Type B pancreatic cell (in vitro differentiated cells): Measurements from ENCODE around the gene DNER. TPM values are rescaled to one million over a fixed set of nuclear protein-coding genes. Genes with fewer than 3 reads are reported as not detected.
"Not testable (repeated sequence)": the region's sequence is repeated elsewhere in the genome, so short reads cannot be mapped to it uniquely, and the experiment has no call there.

Source experiments
- DNase-seq: peaks from one replicate; pipeline ENCODE4 v3.0.0; 2021; ENCODE audit warnings: mixed read lengths; ENCODE audit not compliant: unreplicated experiment; ENCODE audit errors: extremely low spot score
- H3K27ac Mint-ChIP-seq: 2 replicates; pipeline ENCODE4 v1.8.0; 2021; ENCODE audit warnings: mild to moderate bottlenecking, mixed read lengths
- H3K27me3 Mint-ChIP-seq: 2 replicates; pipeline ENCODE4 v1.8.0; 2021; ENCODE audit warnings: mixed read lengths
- H3K36me3 Mint-ChIP-seq: 2 replicates; pipeline ENCODE4 v1.8.0; 2021; ENCODE audit warnings: mixed read lengths
- H3K4me1 Mint-ChIP-seq: one replicate; pipeline ENCODE4 v1.8.0; 2021; ENCODE audit warnings: mixed read lengths; ENCODE audit not compliant: unreplicated experiment
- H3K4me3 Mint-ChIP-seq: 2 replicates; pipeline ENCODE4 v1.8.0; 2021; ENCODE audit warnings: mild to moderate bottlenecking, mixed read lengths
- H3K9me3 Mint-ChIP-seq: 2 replicates; pipeline ENCODE4 v1.8.0; 2021; ENCODE audit warnings: mixed read lengths
- CTCF ChIP-seq: fragments of 200-600 bp; sonication (generic); conservative IDR thresholded peaks from 2 replicates; pipeline ENCODE4 v1.5.0; 2021; ENCODE audit warnings: antibody characterized with exemption, mild to moderate bottlenecking
- total RNA-seq: library from RNA; stranded (reverse); gene quantifications from 2 replicates; pipeline ENCODE4 v1.2.1, GENCODE V29; 2021; ENCODE audit warnings: low replicate concordance

Gene DNER
- total RNA-seq, 1 donor from 2014 or later, result 15.9 TPM

DNA sequence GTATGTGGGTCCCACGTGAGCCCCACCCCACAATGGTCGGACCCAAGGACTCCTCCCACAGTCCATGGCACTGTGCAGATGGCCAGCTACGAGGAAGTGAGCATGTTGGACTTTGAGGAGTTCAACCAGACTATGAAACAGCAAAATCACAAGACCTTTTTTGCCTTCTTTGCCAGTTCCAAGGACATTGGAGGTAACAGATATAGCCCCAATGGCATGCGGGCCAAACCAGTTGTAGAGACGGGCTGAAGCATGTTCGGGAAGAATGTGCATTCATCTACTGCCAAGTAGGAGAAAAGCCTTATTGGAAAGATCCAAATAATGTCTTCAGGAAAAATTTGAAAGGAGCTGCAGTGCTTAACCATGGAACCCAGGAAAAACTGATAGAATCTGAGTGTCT, 12.6 kb downstream of the DNER start:
- no peak overlapping the region for H3K4me3 Mint-ChIP-seq
- TF ChIP-seq CTCF, result no peak
- H3K27ac Mint-ChIP-seq, result no peak overlapping the region
- H3K27me3 Mint-ChIP-seq, result peaks cover 22% of the 10 kb centered on the region
- no peak for DNase-seq
- no peaks in the 10 kb centered on the region for H3K9me3 Mint-ChIP-seq
- no peaks in the 10 kb centered on the region for H3K4me1 Mint-ChIP-seq
- H3K36me3 Mint-ChIP-seq, result no peaks in the 10 kb centered on the region

DNA sequence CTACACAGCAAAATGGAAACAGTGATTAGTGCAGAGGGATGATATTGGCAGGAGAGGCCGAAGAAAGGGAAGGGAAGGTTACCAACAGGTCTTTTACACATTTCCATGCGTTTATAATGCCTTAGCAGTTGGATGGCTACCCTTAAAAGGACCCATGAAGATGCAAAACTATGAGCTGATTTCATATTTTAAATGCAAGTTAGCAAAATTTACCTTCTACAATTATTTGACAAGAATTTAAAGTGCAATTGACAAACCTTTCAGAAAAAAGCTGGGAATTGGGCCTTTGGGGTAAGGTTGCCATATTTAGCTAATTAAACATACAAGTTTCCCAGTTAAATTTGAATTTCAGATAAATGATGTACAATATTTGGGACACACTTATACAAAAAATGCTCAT, 13.3 kb downstream of the DNER start:
- DNase-seq, result no peak
- Mint-ChIP-seq H3K36me3 (no peaks in the 10 kb centered on the region), H3K27ac (no peak overlapping the region), H3K4me3 (no peak overlapping the region), H3K9me3 (no peaks in the 10 kb centered on the region), H3K4me1 (no peaks in the 10 kb centered on the region), H3K27me3 (peaks cover 21% of the 10 kb centered on the region)
- no peak for TF ChIP-seq CTCF

- H3K9me3 Mint-ChIP-seq, result no peaks in the 10 kb centered on the region
- H3K27ac Mint-ChIP-seq, result no peak overlapping the region
- no peak for TF ChIP-seq CTCF
- H3K36me3 Mint-ChIP-seq, result no peaks in the 10 kb centered on the region
- H3K4me1 Mint-ChIP-seq, result no peaks in the 10 kb centered on the region
- no peak for DNase-seq
- H3K4me3 Mint-ChIP-seq, result no peak overlapping the region
- H3K27me3 Mint-ChIP-seq, result no peaks in the 10 kb centered on the region
Observed at GRCh38 chr2:229695961-229696360, 18.4 kb downstream of the DNER start.

DNA sequence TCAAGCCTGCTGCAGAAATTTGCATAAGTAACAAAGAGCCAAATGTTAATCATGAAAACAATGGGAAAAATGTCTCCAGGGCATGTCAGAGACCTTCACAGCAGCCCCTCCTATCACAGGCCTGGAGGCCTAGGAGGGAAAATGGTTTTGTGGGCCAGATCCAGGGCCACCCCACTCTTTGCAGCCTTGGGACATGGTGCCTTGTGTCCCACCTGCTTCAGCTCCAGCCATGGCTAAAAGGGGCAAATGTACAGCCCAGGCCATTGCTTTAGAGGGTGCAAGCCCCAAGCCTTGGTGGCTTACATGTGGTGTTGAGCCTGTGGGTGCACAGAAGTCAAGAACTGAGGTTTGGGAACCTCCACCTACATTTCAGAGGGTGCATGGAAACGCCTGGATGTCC, 20.5 kb downstream of the DNER start:
- H3K4me3 Mint-ChIP-seq, DNase-seq, H3K4me1 Mint-ChIP-seq, H3K9me3 Mint-ChIP-seq, H3K27ac Mint-ChIP-seq, H3K36me3 Mint-ChIP-seq, H3K27me3 Mint-ChIP-seq: not testable (repeated sequence)

DNA sequence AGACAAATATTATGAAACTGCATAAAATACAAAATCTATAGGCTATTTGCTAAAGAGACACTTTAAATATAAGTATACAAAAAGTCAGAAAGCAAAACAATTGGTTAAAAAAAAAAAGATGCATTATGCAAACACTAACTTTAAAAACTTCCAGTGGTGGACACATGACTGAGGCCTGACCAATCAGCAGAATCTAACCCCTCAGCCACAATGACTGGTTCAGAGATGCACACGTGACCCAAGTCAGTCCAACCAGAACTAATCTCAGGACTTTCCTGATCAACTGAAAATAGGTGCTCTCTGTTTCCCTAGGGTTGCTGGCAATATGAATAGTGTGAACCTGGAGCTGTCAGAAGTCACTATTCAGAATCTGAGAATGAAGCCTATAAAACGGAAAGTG, 22.7 kb downstream of the DNER start:
- Mint-ChIP-seq H3K4me3 (no peak overlapping the region), H3K4me1 (no peaks in the 10 kb centered on the region), H3K27ac (no peak overlapping the region), H3K36me3 (no peaks in the 10 kb centered on the region), H3K9me3 (no peaks in the 10 kb centered on the region), H3K27me3 (no peaks in the 10 kb centered on the region)
- TF ChIP-seq CTCF, result no peak
- no peak for DNase-seq

DNA sequence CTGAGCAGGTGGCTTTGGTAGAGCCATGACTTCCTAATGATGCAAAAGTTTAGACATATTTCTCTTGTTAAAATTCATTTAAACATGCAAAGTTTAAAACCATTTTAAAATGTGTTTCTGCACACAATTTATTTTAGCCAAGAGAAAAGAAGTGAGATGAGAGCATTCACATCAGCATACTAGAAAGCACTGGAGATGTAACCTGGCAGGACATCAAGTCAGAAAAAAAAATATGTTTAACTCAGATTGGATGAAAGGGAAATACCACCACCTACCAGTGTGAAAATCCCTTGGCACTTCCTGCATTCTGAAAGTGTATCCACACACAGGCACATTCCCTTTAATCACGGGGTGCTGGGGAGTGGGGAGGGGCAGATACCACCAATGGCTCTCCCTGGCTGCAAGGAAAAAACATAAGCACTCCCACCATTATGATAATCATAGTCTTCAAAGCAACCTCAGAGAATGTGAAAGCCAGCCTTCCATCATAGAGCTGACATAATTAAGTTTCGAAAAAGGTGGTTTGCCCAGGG, 25.0 kb downstream of the DNER start:
- Mint-ChIP-seq H3K4me3 (no peak overlapping the region), H3K9me3 (no peaks in the 10 kb centered on the region), H3K36me3 (no peaks in the 10 kb centered on the region), H3K27ac (no peak overlapping the region), H3K4me1 (no peaks in the 10 kb centered on the region), H3K27me3 (peaks cover under 1% of the 10 kb centered on the region)
- TF ChIP-seq CTCF, result no peak
- no peak for DNase-seq
